CD4-positive, alpha-beta T cell treated with Interleukin-12 subunit alpha and Interleukin-12 subunit beta, for 1 hour (primary cell): ENCODE data around the gene PLCB4.

ENCODE experiments used
- DNase-seq: peaks from one replicate; pipeline ENCODE4 v3.0.0-alpha.2; 2020

Gene PLCB4

GRCh38 chr20:9062066-9062465 lies 6.8 kb upstream of the PLCB4 start:
- DNase-seq = no peak

GRCh38 chr20:9066191-9066590 lies 2.7 kb upstream of the PLCB4 start:
- DNase-seq = no peak

- DNase-seq = no peak
Measured at GRCh38 chr20:9068233-9068801, 570 bp upstream of the PLCB4 start.

- DNase-seq = no peak
Measured at GRCh38 chr20:9070304-9070703, 1.4 kb downstream of the PLCB4 start.

- DNase-seq = no peak
Measured at GRCh38 chr20:9071976-9072726, 3.3 kb downstream of the PLCB4 start.

- no peak for DNase-seq
Measured at GRCh38 chr20:9072861-9073500, 4.1 kb downstream of the PLCB4 start.

GRCh38 chr20:9075264-9076095 lies 6.6 kb downstream of the PLCB4 start:
- DNase-seq = no peak

- DNase-seq = no peak
Measured at GRCh38 chr20:9076440-9076839, 7.6 kb downstream of the PLCB4 start.

GRCh38 chr20:9078826-9079731 lies 10.2 kb downstream of the PLCB4 start:
- DNase-seq = no peak

GRCh38 chr20:9081423-9081966 lies 12.6 kb downstream of the PLCB4 start:
- DNase-seq = no peak

- no peak for DNase-seq
Measured at GRCh38 chr20:9082741-9083140, 13.9 kb downstream of the PLCB4 start.

- DNase-seq = no peak
Measured at GRCh38 chr20:9087531-9088217, 18.8 kb downstream of the PLCB4 start.

GRCh38 chr20:9088556-9088955 lies 19.7 kb downstream of the PLCB4 start:
- no peak for DNase-seq

GRCh38 chr20:9092113-9092512 lies 23.2 kb downstream of the PLCB4 start:
- no peak for DNase-seq

GRCh38 chr20:9092655-9093054 lies 23.8 kb downstream of the PLCB4 start:
- DNase-seq = no peak

GRCh38 chr20:9093218-9093957 lies 24.5 kb downstream of the PLCB4 start:
- DNase-seq = no peak

- DNase-seq = no peak
Measured at GRCh38 chr20:9099372-9099771, 30.5 kb downstream of the PLCB4 start.

GRCh38 chr20:9100691-9101090 lies 31.8 kb downstream of the PLCB4 start:
- DNase-seq = no peak

GRCh38 chr20:9102456-9102855 lies 33.6 kb downstream of the PLCB4 start:
- no peak for DNase-seq

GRCh38 chr20:9103955-9104354 lies 35.1 kb downstream of the PLCB4 start:
- no peak for DNase-seq

- DNase-seq = no peak
Measured at GRCh38 chr20:9108260-9108659, 39.4 kb downstream of the PLCB4 start.
